Myocyte (in vitro differentiated cells): ENCODE data around the gene KCNC1. TPM values are rescaled to one million over a fixed set of nuclear protein-coding genes. Genes with fewer than 3 reads are reported as not detected.

ENCODE experiments used
- DNase-seq: peaks from one replicate; pipeline ENCODE4 v3.0.0-alpha.2; 2012; ENCODE audit warnings: low read depth
- polyA plus RNA-seq: library from polyadenylated mRNA; unstranded; fragments of >200 nt; gene quantifications from one replicate; pipeline ENCODE4 v1.2.1, GENCODE V29; 2012; ENCODE audit warnings: missing spikeins
- total RNA-seq: library from RNA; depleted of rRNA; stranded (reverse); fragments of >200 nt; gene quantifications from 2 replicates; pipeline ENCODE4 v1.2.3, GENCODE V29; 2014

KCNC1 gene
- total RNA-seq: 0.27 and 0.57 TPM in 2 replicates
- polyA plus RNA-seq: 0.54 TPM

- peak; percentile 69 for DNase-seq
These were observed at the start of gene KCNC1 for GRCh38 chr11:17734418-17734911. TSS of gene KCNC1 (plus strand) at chr11:17734781. CDS start at chr11:17736003, 1,222 bp downstream.

- DNase-seq: peak; percentile 92
These were observed 48.2 kb upstream of the KCNC1 start for GRCh38 chr11:17686231-17686980.

- peak; percentile 99 for DNase-seq
These were observed 46.5 kb upstream of the KCNC1 start for GRCh38 chr11:17687946-17688670.

- peak; percentile 67 for DNase-seq
These were observed 43.0 kb upstream of the KCNC1 start for GRCh38 chr11:17691550-17691949.

GRCh38 chr11:17691976-17692375 is 42.6 kb upstream of the KCNC1 start:
- DNase-seq: peak; percentile 67

- DNase-seq: peak; percentile 91
These were observed 41.6 kb upstream of the KCNC1 start for GRCh38 chr11:17692931-17693330.

- peak; percentile 72 for DNase-seq
These were observed 41.0 kb upstream of the KCNC1 start for GRCh38 chr11:17693531-17693930.

- DNase-seq: peak; percentile 93
These were observed 40.0 kb upstream of the KCNC1 start for GRCh38 chr11:17694494-17695110.

GRCh38 chr11:17695454-17696441 is 38.8 kb upstream of the KCNC1 start:
- DNase-seq: peak; percentile 94

- DNase-seq: peak; percentile 87
These were observed 37.8 kb upstream of the KCNC1 start for GRCh38 chr11:17696741-17697140.

- peak; percentile 95 for DNase-seq
These were observed 37.2 kb upstream of the KCNC1 start for GRCh38 chr11:17697175-17697949.

GRCh38 chr11:17699147-17700114 is 35.1 kb upstream of the KCNC1 start:
- DNase-seq: peak; percentile 99

GRCh38 chr11:17700991-17701390 is 33.6 kb upstream of the KCNC1 start:
- no peak for DNase-seq

- DNase-seq: no peak
These were observed 31.7 kb upstream of the KCNC1 start for GRCh38 chr11:17702876-17703275.

- DNase-seq: peak; percentile 45
These were observed 30.6 kb upstream of the KCNC1 start for GRCh38 chr11:17703951-17704350.

GRCh38 chr11:17707830-17708229 is 26.8 kb upstream of the KCNC1 start:
- peak; percentile 49 for DNase-seq

GRCh38 chr11:17711836-17712235 is 22.7 kb upstream of the KCNC1 start:
- no peak for DNase-seq

- DNase-seq: peak; percentile 56
These were observed 20.7 kb upstream of the KCNC1 start for GRCh38 chr11:17713851-17714250.
